Activated T-cell treated with anti-CD3 and anti-CD28 coated beads, Interleukin-2, amount 50 U/mL, for 24 hours (primary cell): ENCODE measurements around the gene TSACC.

Source experiments
- DNase-seq: peaks from one replicate; pipeline ENCODE4 v3.0.0-alpha.2; 2020
- H3K27ac Mint-ChIP-seq: 2 replicates; pipeline ENCODE4 v1.8.0; 2020; ENCODE audit warnings: mild to moderate bottlenecking, mixed read lengths
- H3K27me3 Mint-ChIP-seq: 2 replicates; pipeline ENCODE4 v1.8.0; 2020; ENCODE audit warnings: mixed read lengths
- H3K36me3 Mint-ChIP-seq: 2 replicates; pipeline ENCODE4 v1.8.0; 2020; ENCODE audit warnings: low read depth, mixed read lengths
- H3K4me1 Mint-ChIP-seq: 2 replicates; pipeline ENCODE4 v1.8.0; 2020; ENCODE audit warnings: low read depth, mixed read lengths
- H3K4me3 Mint-ChIP-seq: 2 replicates; pipeline ENCODE4 v1.8.0; 2020; ENCODE audit warnings: mild to moderate bottlenecking, moderate library complexity, mixed read lengths
- H3K9me3 Mint-ChIP-seq: 2 replicates; pipeline ENCODE4 v1.8.0; 2020; ENCODE audit warnings: mixed read lengths

Gene TSACC

DNA sequence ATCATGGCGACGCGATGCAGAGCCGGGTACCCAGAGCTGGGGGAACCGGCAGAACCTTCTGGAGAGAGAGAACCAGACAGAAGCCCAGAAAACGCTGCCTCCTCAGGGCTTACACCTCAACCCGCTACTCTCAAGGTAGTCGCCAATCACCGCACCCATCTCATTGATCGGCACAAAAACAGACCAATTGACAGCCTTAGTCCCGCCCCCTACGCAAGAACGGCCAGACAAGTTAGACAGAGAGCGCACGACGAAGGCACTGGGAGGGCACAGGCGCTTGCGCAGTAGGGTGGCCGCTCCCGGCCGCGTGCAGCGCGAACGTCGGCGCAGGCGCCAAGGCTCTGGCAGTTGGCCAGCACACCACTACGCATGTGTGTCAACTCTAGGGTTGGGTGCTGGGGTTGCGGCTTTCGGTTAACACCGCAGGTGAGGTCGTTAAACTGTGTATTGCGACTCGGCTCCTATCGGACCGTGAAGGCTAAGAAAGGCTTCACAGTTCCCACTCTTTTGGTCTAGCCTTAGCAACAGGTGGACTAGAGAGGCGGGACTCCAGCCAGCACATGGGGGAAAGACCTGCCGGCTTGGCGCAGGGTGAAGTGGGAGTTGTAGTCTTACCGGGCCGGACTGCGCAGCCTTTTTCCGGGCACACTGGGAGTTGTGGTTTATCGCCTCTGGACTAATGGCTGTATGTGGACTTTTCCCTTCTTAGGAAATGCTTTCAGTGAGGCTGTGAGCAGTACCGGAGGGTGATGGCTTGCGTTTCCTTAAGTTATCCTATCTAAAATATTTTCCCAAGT lies at the start of gene TSACC, which contains the start of gene CCT3:
Gene TSACC, plus strand, starts transcription at position 347 of the 797 bp plus-strand sequence. CDS start 1,232 bp downstream, outside the sequence.
Gene CCT3, minus strand, starts transcription at position 113 of the 797 bp plus-strand sequence. Its CDS starts 108 bp downstream, at position 5.
- H3K4me3 Mint-ChIP-seq: peak within 1 kb of the TSS; percentile 99
- H3K4me1 Mint-ChIP-seq: peaks cover 37% of the 10 kb centered on the region
- H3K27me3 Mint-ChIP-seq: no peaks in the 10 kb centered on the region
- DNase-seq: peak; percentile 100
- H3K36me3 Mint-ChIP-seq: peaks cover 46% of the 10 kb centered on the region
- no peaks in the 10 kb centered on the region for H3K9me3 Mint-ChIP-seq
- peak within 1 kb of the TSS; percentile 99 for H3K27ac Mint-ChIP-seq

DNA sequence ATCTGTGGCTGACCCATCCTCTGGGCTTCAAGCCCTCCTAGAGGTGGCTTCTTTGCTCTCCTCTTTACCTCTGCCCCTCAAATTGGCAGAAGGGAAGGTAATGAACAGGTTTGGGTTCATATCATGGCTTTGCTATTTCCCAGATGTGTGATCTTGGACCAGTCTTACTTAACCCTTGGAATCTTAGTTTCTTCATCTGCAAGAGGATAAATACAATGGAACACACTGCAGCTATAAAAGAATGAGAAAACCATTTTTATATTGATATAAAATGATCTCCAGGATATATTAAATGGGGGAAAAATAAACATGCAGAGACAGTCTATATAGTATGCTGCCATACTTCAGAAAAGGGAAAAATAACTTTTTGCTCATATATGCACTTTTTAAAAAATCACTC lies 48.5 kb upstream of the TSACC start:
- no peaks in the 10 kb centered on the region for H3K9me3 Mint-ChIP-seq
- H3K36me3 Mint-ChIP-seq: peaks cover 55% of the 10 kb centered on the region
- no peaks in the 10 kb centered on the region for H3K27me3 Mint-ChIP-seq
- H3K4me3 Mint-ChIP-seq: no peak overlapping the region
- DNase-seq: no peak
- H3K4me1 Mint-ChIP-seq: peaks cover 12% of the 10 kb centered on the region
- H3K27ac Mint-ChIP-seq: no peak overlapping the region

DNA sequence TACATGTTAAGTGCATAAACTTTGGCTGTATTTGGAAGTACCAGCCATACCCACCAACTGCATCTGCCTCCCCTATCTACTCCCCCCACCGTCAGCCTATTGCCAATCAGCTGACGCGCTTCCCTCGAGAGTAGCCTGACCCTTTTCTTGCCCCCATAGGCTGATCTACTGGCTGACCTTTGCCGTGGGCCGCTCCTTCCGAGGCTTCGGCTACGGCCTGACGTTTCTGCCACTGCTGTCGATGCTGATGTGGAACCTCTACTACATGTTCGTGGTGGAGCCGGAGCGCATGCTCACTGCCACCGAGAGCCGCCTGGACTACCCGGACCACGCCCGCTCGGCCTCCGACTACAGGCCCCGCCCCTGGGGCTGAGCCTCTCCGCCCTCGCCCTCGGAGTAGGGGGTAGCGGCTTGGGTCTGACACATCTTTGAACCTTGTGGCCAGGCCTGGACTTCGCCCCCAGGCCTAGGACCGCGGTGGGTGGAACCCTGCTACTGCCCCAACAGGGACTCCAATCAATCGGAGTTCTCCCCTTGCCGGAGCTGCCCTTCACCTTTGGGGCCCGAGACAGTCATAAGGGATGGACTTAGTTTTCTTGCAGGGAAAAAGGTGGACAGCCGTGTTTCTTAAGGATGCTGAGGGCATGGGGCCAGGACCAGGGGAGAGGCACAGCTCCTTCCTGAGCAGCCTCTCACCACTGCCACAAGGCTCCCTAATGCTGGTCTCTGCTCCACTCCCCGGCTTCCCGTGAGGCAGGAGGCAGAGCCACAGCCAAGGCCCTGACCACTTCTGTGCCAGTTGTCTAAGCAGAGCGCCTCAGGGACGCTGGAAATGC lies 46.9 kb upstream of the TSACC start:
- H3K4me1 Mint-ChIP-seq: peaks cover 21% of the 10 kb centered on the region
- no peak overlapping the region for H3K4me3 Mint-ChIP-seq
- peak overlapping the region; percentile 23 for H3K27ac Mint-ChIP-seq
- no peaks in the 10 kb centered on the region for H3K27me3 Mint-ChIP-seq
- H3K9me3 Mint-ChIP-seq: no peaks in the 10 kb centered on the region
- H3K36me3 Mint-ChIP-seq: peaks cover 41% of the 10 kb centered on the region
- DNase-seq: peak; percentile 44

GRCh38 chr1:156293098-156293434 lies 45.3 kb upstream of the TSACC start:
- Mint-ChIP-seq H3K4me1 (peaks cover 21% of the 10 kb centered on the region), H3K36me3 (peaks cover 37% of the 10 kb centered on the region), H3K9me3 (no peaks in the 10 kb centered on the region), H3K27me3 (no peaks in the 10 kb centered on the region), H3K4me3 (no peak overlapping the region), H3K27ac (peak overlapping the region; percentile 69)
- DNase-seq: no peak

DNA sequence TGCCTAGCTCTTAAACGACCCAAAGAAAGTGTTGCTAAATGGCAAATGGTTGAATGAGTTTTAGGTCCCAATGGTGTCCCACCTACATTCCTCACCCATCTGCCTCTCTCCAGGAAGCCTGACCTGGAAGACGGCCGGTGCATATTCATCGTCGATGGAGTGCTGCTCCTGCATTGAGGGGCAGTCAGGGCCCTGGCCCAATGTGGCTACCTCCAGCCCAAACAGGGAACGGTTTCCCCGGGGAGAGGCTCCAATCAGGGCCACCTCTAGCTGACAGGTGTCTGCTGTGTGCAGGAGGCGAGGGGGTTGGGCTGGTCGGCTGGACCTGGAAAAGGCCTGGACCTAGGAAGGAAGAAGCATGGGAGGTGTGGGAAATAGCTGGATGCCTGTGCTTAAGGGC lies 44.4 kb upstream of the TSACC start:
- Mint-ChIP-seq H3K27me3 (no peaks in the 10 kb centered on the region), H3K27ac (no peak overlapping the region), H3K4me3 (no peak overlapping the region), H3K36me3 (peaks cover 30% of the 10 kb centered on the region), H3K9me3 (no peaks in the 10 kb centered on the region), H3K4me1 (peaks cover 21% of the 10 kb centered on the region)
- DNase-seq: no peak

- DNase-seq: peak; percentile 61
- peak within 1 kb of the TSS; percentile 76 for H3K27ac Mint-ChIP-seq
- peaks cover 21% of the 10 kb centered on the region for H3K4me1 Mint-ChIP-seq
These were observed 42.9 kb upstream of the TSACC start, which contains the start of gene GLMP for GRCh38 chr1:156295391-156295947. TSS of gene GLMP (minus strand) at chr1:156295679. CDS start at chr1:156295645, 34 bp downstream.

DNA sequence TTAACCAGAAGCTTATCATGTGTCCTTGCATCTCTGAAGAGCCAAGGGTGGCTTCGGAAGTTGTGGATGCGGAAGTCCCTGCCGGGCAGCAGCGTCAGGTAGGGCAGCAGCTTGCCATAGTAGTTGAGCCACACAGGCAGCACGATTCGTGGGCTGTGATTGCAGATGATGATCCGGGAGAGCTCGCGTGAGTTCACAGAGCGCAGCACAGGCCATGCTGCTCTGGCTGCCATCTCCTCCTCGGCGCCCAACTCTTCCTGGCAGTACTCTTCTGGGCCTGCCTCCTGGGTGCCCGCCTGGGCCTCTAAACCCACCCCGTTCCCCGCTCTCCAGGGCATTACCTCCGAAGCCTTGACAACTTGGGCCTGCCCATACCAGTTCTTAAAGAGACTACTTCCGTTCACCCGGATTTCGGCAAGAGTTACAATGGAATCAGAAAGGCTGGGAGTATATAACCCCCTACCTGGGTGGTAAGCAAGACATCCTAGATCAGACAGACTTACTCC lies 39.4 kb upstream of the TSACC start, which contains the start of gene VHLL:
Gene VHLL, minus strand, starts transcription at position 456 of the 506 bp plus-strand sequence. Its CDS starts 118 bp downstream, at position 338.
- H3K4me1 Mint-ChIP-seq: peaks cover 19% of the 10 kb centered on the region
- H3K36me3 Mint-ChIP-seq: peaks cover 16% of the 10 kb centered on the region
- H3K27ac Mint-ChIP-seq: peak within 1 kb of the TSS; percentile 7
- no peaks in the 10 kb centered on the region for H3K27me3 Mint-ChIP-seq
- no peaks in the 10 kb centered on the region for H3K9me3 Mint-ChIP-seq
- no peak for DNase-seq
- H3K4me3 Mint-ChIP-seq: no peak within 1 kb of the TSS

More at GRCh38 chr1:156295391-156295947, 42.9 kb upstream of the TSACC start, which contains the start of gene GLMP:
- no peaks in the 10 kb centered on the region for H3K27me3 Mint-ChIP-seq
- no peaks in the 10 kb centered on the region for H3K9me3 Mint-ChIP-seq
- peaks cover 20% of the 10 kb centered on the region for H3K36me3 Mint-ChIP-seq
- peak within 1 kb of the TSS; percentile 87 for H3K4me3 Mint-ChIP-seq

- H3K27ac Mint-ChIP-seq: no peak overlapping the region
- H3K9me3 Mint-ChIP-seq: no peaks in the 10 kb centered on the region
- peaks cover 1% of the 10 kb centered on the region for H3K4me1 Mint-ChIP-seq
- no peak for DNase-seq
- H3K36me3 Mint-ChIP-seq: peaks cover 51% of the 10 kb centered on the region
- no peaks in the 10 kb centered on the region for H3K27me3 Mint-ChIP-seq
- H3K4me3 Mint-ChIP-seq: no peak overlapping the region
These were observed 35.1 kb upstream of the TSACC start for GRCh38 chr1:156303241-156303640.

DNA sequence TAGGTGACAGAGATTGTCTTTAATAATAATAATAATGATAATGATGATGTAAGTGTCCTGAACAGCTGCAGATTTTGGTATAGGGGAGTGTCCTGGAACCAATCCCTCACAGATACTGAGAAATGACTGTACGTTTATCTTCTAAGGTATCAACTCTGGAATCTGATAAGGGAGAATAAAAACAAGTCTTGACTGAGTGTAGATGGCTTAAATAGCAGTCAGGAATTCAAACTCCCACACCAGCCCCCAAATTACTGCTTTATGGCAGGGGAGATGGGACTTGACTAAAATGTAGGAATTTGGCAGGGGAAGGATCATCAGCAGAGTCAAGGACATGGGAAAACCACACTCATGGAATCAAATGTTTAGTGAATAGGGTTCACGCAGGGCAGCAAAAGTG lies 33.1 kb upstream of the TSACC start:
- Mint-ChIP-seq H3K27ac (no peak overlapping the region), H3K9me3 (no peaks in the 10 kb centered on the region), H3K4me1 (peaks cover 1% of the 10 kb centered on the region), H3K4me3 (no peak overlapping the region), H3K36me3 (peaks cover 66% of the 10 kb centered on the region), H3K27me3 (no peaks in the 10 kb centered on the region)
- DNase-seq: no peak

- Mint-ChIP-seq H3K4me3 (no peak overlapping the region), H3K36me3 (peaks cover 87% of the 10 kb centered on the region), H3K9me3 (no peaks in the 10 kb centered on the region), H3K27ac (peak overlapping the region; percentile 5), H3K4me1 (peaks cover 1% of the 10 kb centered on the region), H3K27me3 (no peaks in the 10 kb centered on the region)
- DNase-seq: no peak
These were observed 30.2 kb upstream of the TSACC start for GRCh38 chr1:156308078-156308477.

DNA sequence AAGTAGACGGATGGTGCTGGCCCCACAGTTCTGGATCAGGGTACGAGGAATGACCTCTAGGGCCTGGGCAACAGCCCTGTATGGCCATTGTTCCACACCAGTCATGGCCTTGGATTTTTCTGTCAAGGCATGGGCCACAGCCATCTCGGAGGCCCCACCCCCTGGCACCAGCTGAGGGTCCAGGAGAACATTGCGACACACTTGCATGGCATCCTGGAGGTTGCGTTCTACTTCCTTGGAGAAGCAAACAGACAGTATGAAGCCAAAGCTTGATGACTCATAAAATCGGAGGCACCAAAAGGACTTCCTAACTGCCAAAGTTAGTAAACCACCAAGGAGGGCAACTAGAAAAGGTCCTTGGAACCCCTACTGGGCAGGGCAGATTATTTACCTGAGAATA lies 27.4 kb upstream of the TSACC start:
- Mint-ChIP-seq H3K9me3 (no peaks in the 10 kb centered on the region), H3K4me1 (no peaks in the 10 kb centered on the region), H3K4me3 (no peak overlapping the region), H3K27me3 (no peaks in the 10 kb centered on the region), H3K27ac (no peak overlapping the region), H3K36me3 (peaks cover 91% of the 10 kb centered on the region)
- DNase-seq: no peak

DNA sequence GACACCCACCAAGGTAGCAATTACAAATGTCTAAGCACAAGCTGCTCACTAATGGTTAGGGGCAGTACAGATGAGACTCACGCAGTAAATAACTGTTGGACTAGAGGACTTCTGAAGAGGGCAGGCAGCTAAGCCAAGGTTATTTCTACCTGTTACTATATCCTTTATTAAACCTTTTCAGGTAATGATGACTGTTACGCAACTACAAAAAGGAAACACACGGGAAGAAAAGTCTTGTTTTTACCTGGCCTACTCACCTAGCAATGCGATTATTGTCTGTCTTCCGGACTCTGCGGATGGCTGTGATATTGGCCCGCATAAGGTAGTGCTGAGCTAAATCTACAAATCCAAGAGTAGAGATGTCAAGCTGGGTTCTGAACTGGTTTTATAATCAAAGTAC lies 21.4 kb upstream of the TSACC start:
- Mint-ChIP-seq H3K9me3 (no peaks in the 10 kb centered on the region), H3K27me3 (no peaks in the 10 kb centered on the region), H3K4me1 (no peaks in the 10 kb centered on the region), H3K27ac (no peak overlapping the region), H3K4me3 (no peak overlapping the region), H3K36me3 (peaks cover 97% of the 10 kb centered on the region)
- DNase-seq: no peak

DNA sequence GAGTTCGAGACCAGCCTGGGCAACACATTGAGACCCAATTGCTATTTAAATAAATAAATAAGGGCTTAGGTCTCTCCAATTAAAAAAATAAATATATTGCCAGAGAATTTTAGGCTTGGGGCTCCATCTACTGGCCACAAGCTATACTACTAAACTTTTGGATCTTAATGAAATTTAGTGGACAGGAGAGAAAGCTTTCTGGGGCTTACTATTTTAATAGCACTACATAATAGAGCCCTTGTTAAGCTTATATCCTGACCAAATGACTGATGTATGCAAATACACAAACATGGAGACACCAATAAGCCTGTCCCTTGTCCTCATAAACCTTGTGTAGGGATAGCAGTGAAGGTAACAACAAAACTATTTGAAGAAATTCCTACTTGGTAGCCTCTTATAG lies 18.7 kb upstream of the TSACC start:
- Mint-ChIP-seq H3K9me3 (no peaks in the 10 kb centered on the region), H3K27me3 (no peaks in the 10 kb centered on the region), H3K4me1 (no peaks in the 10 kb centered on the region), H3K27ac (no peak overlapping the region), H3K36me3 (peaks cover 96% of the 10 kb centered on the region), H3K4me3 (no peak overlapping the region)
- DNase-seq: peak; percentile 26

- Mint-ChIP-seq H3K9me3 (no peaks in the 10 kb centered on the region), H3K27me3 (no peaks in the 10 kb centered on the region), H3K4me3 (no peak overlapping the region), H3K4me1 (no peaks in the 10 kb centered on the region), H3K36me3 (peaks cover 96% of the 10 kb centered on the region), H3K27ac (peak overlapping the region; percentile 20)
- DNase-seq: peak; percentile 1
These were observed 17.8 kb upstream of the TSACC start for GRCh38 chr1:156320560-156320959.
